H4 (cell line): ENCODE data around the gene TM4SF5. TPM values are rescaled to one million over a fixed set of nuclear protein-coding genes. Genes with fewer than 3 reads are reported as not detected.
A peak's percentile ranks its signal among the peaks of the same experiment; 100 is the strongest.
"Not testable (repeated sequence)": the region's sequence is repeated elsewhere in the genome, so short reads cannot be mapped to it uniquely, and the experiment has no call there.

Source experiments
- DNase-seq: peaks from one replicate; pipeline ENCODE4 v3.0.0-alpha.2; 2015; ENCODE audit warnings: low spot score
- total RNA-seq: library from RNA; depleted of rRNA; stranded (reverse); fragments of >200 nt; shearing (Covaris generic); gene quantifications from 2 replicates; pipeline ENCODE4 v1.2.3, GENCODE V29; 2014

TM4SF5 gene
- total RNA-seq, 1 experiment from 2014 or later = not detected

- peak; percentile 69 for DNase-seq
These were observed 18.4 kb downstream of the TM4SF5 start for GRCh38 chr17:4789951-4790704.

GRCh38 chr17:4790705-4791088 lies 19.0 kb downstream of the TM4SF5 start:
- no peak for DNase-seq

GRCh38 chr17:4795168-4795567 lies 23.5 kb downstream of the TM4SF5 start:
- DNase-seq = no peak

GRCh38 chr17:4796552-4796920 lies 24.9 kb downstream of the TM4SF5 start:
- no peak for DNase-seq

GRCh38 chr17:4800462-4801196 lies 28.9 kb downstream of the TM4SF5 start:
- DNase-seq = no peak

- no peak for DNase-seq
These were observed 30.5 kb downstream of the TM4SF5 start, which contains the start of gene C17orf114 for GRCh38 chr17:4802228-4802627. C17orf114 (minus strand) TSS chr17:4802328.

- no peak for DNase-seq
These were observed 34.7 kb downstream of the TM4SF5 start for GRCh38 chr17:4806456-4806776.

GRCh38 chr17:4806777-4807604 lies 35.3 kb downstream of the TM4SF5 start, which contains the start of gene PLD2:
PLD2 (plus strand) TSS chr17:4807152; CDS start chr17:4807773, 621 bp downstream.
- peak; percentile 34 for DNase-seq

GRCh38 chr17:4807605-4808377 lies 36.1 kb downstream of the TM4SF5 start:
- DNase-seq = no peak

- no peak for DNase-seq
These were observed 36.7 kb downstream of the TM4SF5 start for GRCh38 chr17:4808378-4808767.

GRCh38 chr17:4810696-4811290 lies 39.1 kb downstream of the TM4SF5 start:
- DNase-seq = no peak

- no peak for DNase-seq
These were observed 39.8 kb downstream of the TM4SF5 start for GRCh38 chr17:4811471-4811870.

- no peak for DNase-seq
These were observed 41.0 kb downstream of the TM4SF5 start for GRCh38 chr17:4812690-4813089.

- DNase-seq = no peak
These were observed 43.5 kb downstream of the TM4SF5 start for GRCh38 chr17:4815043-4815675.

- no peak for DNase-seq
These were observed 45.1 kb downstream of the TM4SF5 start for GRCh38 chr17:4816826-4817225.

GRCh38 chr17:4818276-4818675 lies 46.6 kb downstream of the TM4SF5 start:
- DNase-seq = no peak

- DNase-seq = no peak
These were observed 51.1 kb downstream of the TM4SF5 start for GRCh38 chr17:4822835-4823234.

GRCh38 chr17:4823373-4824089 lies 51.8 kb downstream of the TM4SF5 start:
- no peak for DNase-seq

GRCh38 chr17:4827399-4827798 lies 55.7 kb downstream of the TM4SF5 start:
- no peak for DNase-seq

- not testable (repeated sequence) for DNase-seq
These were observed 61.1 kb downstream of the TM4SF5 start for GRCh38 chr17:4832829-4833177.
